ENCODE measurements around the gene UBE2D2. TPM values are rescaled to one million over a fixed set of nuclear protein-coding genes. Genes with fewer than 3 reads are reported as not detected.

UBE2D2 gene
- total RNA-seq, 4 donors from 2014 or later: 65.2 to 114 (median 85.6) TPM

DNA sequence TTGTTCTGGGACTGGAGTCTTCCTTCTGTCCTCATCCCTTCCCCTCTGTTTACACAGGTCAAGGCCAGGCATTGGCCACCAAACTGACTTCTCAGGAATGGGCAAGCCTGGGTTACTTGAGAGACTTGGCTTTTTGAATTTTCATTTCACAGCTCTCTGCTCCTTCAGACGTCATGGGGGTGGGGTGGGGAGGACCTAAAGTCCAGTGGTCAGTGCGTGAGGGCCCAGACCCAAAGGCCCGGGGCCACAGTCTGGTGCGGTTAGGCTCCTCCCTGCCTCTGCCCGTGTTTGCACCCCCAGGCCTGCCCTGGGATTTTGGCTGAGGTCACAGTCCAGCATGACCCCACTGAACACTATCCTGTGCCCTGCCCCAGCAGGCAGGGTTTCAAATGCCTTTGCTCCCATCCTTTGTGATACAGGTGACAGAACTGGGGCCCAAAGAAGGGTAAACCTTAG lies 82.9 kb downstream of the UBE2D2 start:
- peaks cover 0 to 27% (median 10%) of the 10 kb centered on the region in 3 donors for H3K4me1 ChIP-seq
- H3K27ac ChIP-seq: no peak overlapping the region
- ATAC-seq: no peak
- TF ChIP-seq, protein P1, sequence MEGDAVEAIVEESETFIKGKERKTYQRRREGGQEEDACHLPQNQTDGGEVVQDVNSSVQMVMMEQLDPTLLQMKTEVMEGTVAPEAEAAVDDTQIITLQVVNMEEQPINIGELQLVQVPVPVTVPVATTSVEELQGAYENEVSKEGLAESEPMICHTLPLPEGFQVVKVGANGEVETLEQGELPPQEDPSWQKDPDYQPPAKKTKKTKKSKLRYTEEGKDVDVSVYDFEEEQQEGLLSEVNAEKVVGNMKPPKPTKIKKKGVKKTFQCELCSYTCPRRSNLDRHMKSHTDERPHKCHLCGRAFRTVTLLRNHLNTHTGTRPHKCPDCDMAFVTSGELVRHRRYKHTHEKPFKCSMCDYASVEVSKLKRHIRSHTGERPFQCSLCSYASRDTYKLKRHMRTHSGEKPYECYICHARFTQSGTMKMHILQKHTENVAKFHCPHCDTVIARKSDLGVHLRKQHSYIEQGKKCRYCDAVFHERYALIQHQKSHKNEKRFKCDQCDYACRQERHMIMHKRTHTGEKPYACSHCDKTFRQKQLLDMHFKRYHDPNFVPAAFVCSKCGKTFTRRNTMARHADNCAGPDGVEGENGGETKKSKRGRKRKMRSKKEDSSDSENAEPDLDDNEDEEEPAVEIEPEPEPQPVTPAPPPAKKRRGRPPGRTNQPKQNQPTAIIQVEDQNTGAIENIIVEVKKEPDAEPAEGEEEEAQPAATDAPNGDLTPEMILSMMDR (IDR thresholded peaks at IDR 0.05): no peak
- TF ChIP-seq POLR2A (IDR thresholded peaks at IDR 0.05) (no peak), EP300 (IDR thresholded peaks at IDR 0.05) (no peak), POLR2AphosphoS5 (IDR thresholded peaks at IDR 0.05) (no peak)
- H3K36me3 ChIP-seq: no peaks in the 10 kb centered on the region
- 92% methylated on average over 2 of the region's 5 CpGs; no CpG with 5 or more reads in 1 of the 2 donors for WGBS, 2 donors (ENCODE audit: low coverage in 1 of 2)
- H3K4me3 ChIP-seq: no peak overlapping the region
- H3K27me3 ChIP-seq: no peaks in the 10 kb centered on the region
- H3K9me3 ChIP-seq: no peaks in the 10 kb centered on the region

DNA sequence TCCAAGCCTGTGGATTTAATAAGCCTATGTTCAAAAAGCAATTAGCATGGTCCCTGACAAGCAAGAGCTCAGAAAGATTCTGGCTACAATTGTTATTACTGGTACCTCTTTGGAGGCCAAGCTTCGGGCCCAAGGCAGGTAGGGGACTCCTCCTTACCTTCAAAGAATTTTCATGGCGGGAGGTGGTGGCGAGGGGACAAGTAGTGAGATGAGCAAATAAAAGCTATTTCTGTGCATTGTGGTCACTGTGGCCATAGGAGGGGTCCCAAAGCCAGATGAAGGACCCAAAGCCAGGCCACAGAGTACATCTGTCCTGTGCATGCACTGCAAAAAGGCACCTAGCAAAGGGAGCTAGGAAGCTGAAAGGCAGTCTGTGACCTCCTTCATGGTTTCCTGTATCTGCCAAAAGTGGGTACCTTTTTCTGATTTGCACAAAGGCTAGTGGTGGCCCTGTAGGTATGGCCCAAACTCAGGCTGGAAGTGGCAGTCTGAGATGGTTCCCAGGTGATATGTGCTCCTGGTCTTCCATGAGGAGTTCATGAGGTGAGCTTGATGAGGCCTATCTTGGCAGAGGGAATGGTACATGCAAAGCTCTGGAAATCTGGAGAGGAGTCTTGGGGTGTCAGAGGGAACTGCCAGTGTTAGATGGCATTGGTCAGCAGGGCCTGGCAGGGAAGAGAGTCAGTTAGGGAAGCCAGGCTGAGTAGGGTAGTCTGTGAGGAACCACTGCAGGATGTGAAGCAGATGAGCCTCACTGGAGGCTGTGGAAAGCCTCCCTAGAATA lies 83.7 kb downstream of the UBE2D2 start:
- H3K4me3 ChIP-seq: no peak overlapping the region
- 94% methylated on average over 3 of the region's 3 CpGs for WGBS, 2 donors (ENCODE audit: low coverage in 1 of 2)
- H3K27me3 ChIP-seq: peaks cover under 1% of the 10 kb centered on the region
- no peak for ATAC-seq
- H3K36me3 ChIP-seq: no peaks in the 10 kb centered on the region
- TF ChIP-seq EP300 (IDR thresholded peaks at IDR 0.05) (no peak), POLR2AphosphoS5 (IDR thresholded peaks at IDR 0.05) (no peak), POLR2A (IDR thresholded peaks at IDR 0.05) (no peak)
- TF ChIP-seq, protein P1 (IDR thresholded peaks at IDR 0.05): no peak
- H3K27ac ChIP-seq: no peak overlapping the region
- H3K4me1 ChIP-seq: peaks cover 0 to 30% (median 10%) of the 10 kb centered on the region in 3 donors
- H3K9me3 ChIP-seq: no peaks in the 10 kb centered on the region

DNA sequence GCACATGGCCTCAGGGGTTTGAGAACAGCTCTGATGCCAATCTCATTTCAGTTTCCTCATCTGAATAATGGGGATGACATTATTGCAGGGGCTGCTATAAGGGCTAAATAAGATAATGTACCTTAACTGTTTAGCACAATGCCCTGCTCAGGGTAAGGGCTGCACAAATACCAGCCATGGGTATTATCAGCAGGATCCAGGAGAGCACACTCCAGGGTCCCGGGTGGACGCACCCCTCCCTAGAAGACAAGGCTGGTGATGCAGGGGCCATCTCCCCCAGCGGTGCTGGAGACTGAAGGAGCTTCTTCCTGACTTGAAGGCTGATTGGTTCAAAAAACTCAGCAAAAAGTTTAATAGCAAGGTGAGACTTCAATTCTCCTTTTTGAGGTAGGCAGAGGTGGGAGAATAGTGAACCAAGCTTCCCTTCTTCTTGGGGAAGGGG lies 84.3 kb downstream of the UBE2D2 start:
- TF ChIP-seq POLR2A (IDR thresholded peaks at IDR 0.05) (no peak), POLR2AphosphoS5 (IDR thresholded peaks at IDR 0.05) (no peak), EP300 (IDR thresholded peaks at IDR 0.05) (no peak)
- TF ChIP-seq, protein P1 (IDR thresholded peaks at IDR 0.05): no peak
- Histone ChIP-seq H3K27me3 (peaks cover 6% of the 10 kb centered on the region), H3K4me1 (peaks cover 0 to 35% (median 11%) of the 10 kb centered on the region in 3 donors), H3K4me3 (no peak overlapping the region), H3K36me3 (no peaks in the 10 kb centered on the region), H3K27ac (no peak overlapping the region), H3K9me3 (no peaks in the 10 kb centered on the region)
- no peak for ATAC-seq
- no CpG with 5 or more reads among the region's 3 CpGs for WGBS, 2 donors (ENCODE audit: low coverage in 1 of 2)

DNA sequence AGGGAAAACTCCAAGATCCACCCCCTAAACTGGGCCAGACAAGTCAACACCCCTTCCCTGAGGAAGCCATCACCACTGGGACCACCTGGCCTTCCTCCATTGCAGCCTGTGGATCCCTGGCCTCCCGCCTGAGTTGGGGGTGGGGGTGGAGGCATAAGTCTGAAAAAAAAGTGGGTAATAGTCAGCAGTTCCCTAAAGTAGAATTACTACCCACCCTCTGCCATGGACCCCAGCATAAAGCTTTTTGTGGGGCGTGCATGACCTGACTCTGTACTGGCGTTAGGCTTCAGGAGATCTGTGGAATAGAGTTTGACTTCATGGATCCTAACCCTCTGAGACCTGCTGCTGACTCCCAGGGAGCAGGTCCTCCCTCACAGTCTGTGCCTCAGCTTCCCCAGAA lies 85.0 kb downstream of the UBE2D2 start:
- Histone ChIP-seq H3K27me3 (peaks cover 6% of the 10 kb centered on the region), H3K9me3 (no peaks in the 10 kb centered on the region), H3K27ac (no peak overlapping the region), H3K36me3 (no peaks in the 10 kb centered on the region), H3K4me1 (peaks cover 0 to 42% (median 18%) of the 10 kb centered on the region in 3 donors), H3K4me3 (no peak overlapping the region)
- WGBS, 2 donors (ENCODE audit: low coverage in 1 of 2): no CpG with 5 or more reads among the region's 3 CpGs
- no peak for TF ChIP-seq POLR2A (IDR thresholded peaks at IDR 0.05)
- TF ChIP-seq POLR2AphosphoS5 (IDR thresholded peaks at IDR 0.05): no peak
- TF ChIP-seq EP300 (IDR thresholded peaks at IDR 0.05): no peak
- TF ChIP-seq, protein P1 (IDR thresholded peaks at IDR 0.05): no peak
- no peak for ATAC-seq

Measured in gastroesophageal sphincter (tissue), 4 donors.